ENCODE results near the gene LBX2. TPM values are rescaled to one million over a fixed set of nuclear protein-coding genes. Genes with fewer than 3 reads are reported as not detected.

LBX2 gene
- total and polyA plus RNA-seq, 9 of the 15 experiments (the other 6 are each of a cell fraction or from before 2014, with no cell fraction given), result 0.39 to 6.2 (median 1.8) TPM; not detected in 1

GRCh38 chr2:74489906-74490305 is 9.5 kb downstream of the LBX2 start:
- CTCF ChIA-PET (ENCODE audit: low intra/inter-chr PET ratio), result no interaction called here

GRCh38 chr2:74488643-74489481 is 10.5 kb downstream of the LBX2 start:
- Histone ChIP-seq H3K36me3 (ENCODE audit: control insufficient read depth, insufficient read depth, low read length) (peaks cover 57% of the 10 kb centered on the region; the same call in 2 of the 3 replicates), H3K27ac (ENCODE audit: extremely low read depth, low read depth, low read length) (no peak overlapping the region; the same call in 2 of the 3 replicates), H3K4me3 (no peak overlapping the region), H2AFZ (ENCODE audit: low read depth, low read length) (no peak overlapping the region), H4K20me1 (replicated peaks; ENCODE audit: control insufficient read depth, insufficient read depth, low read length) (no peaks in the 10 kb centered on the region), H3K79me2 (ENCODE audit: control insufficient read depth, insufficient read depth, low read length) (0 out of 3 replicates have a peak, but pooled peaks cover 3% of the 10 kb centered on the region), H3K4me1 (replicated peaks in 1 of 2; ENCODE audit: control insufficient read depth in 2 of 2, insufficient read depth in 2 of 2, low read length in 2 of 2) (peaks cover 4 to 8% of the 10 kb centered on the region in 2 experiments; a peak in 4 of 5 replicates), H3K9me3 (replicated peaks; ENCODE audit: control insufficient read depth, insufficient read depth, low read depth, low read length) (no peaks in the 10 kb centered on the region), H3K4me2 (ENCODE audit: insufficient read depth, low read length) (no peak overlapping the region), H3K9ac (ENCODE audit: insufficient read depth in 1 of 2, low read depth in 2 of 2, low read length in 2 of 2) (peak overlapping the region in 1 of 2 experiments; percentile 52; a peak in 1 of 4 replicates), H3K9me1 (ENCODE audit: control insufficient read depth, insufficient read depth, low read length) (no peaks in the 10 kb centered on the region), H3K27me3 (ENCODE audit: control insufficient read depth in 2 of 2, insufficient read depth in 2 of 2, low read length in 2 of 2) (no peaks in the 10 kb centered on the region)
- no TSS peak for BruUV-seq (replicated peaks)
- ChIA-PET CTCF (ENCODE audit: low intra/inter-chr PET ratio) (no interaction called here), POLR2A (interaction anchor here (1.2 to 2.4 kb wide), 3 partner anchors 8 to 15 kb away, joined by 5 to 13 read pairs (median 6); no protein-coding TSS in a partner anchor)
- 73% methylated on average over 9 of the region's 9 CpGs for WGBS (ENCODE audit: insufficient coverage, low coverage, missing lambda C conversion rate)
- in situ Hi-C loops (cut with MboI), result loop anchor here (5.0 kb wide), 1 partner anchor 83 kb away; no protein-coding TSS in a partner anchor
- peak; percentile 71 for ATAC-seq
- no peak for FAIRE-seq
- DNase-seq (ENCODE audit: extremely low read depth in 1 of 4, low spot score in 3 of 4), result no peak
- intact Hi-C loops (cut with micrococcal nuclease), result no loop called here
- no peak for TF ChIP-seq ZNF398 (CRISPR knock-in tag; IDR thresholded peaks at IDR 0.05)
- no peak for TF ChIP-seq BRD9 (IDR thresholded peaks at IDR 0.05; ENCODE audit: low read depth, partially characterized antibody)
- no peak for TF ChIP-seq PRMT5 (CRISPR knock-in tag; IDR thresholded peaks at IDR 0.05)
- TF ChIP-seq PTBP1 (IDR thresholded peaks at IDR 0.05; ENCODE audit: low read depth, low read length), result no peak
- TF ChIP-seq RNF2 (IDR thresholded peaks at IDR 0.05), result no peak
- TF ChIP-seq ZC3H4 (CRISPR knock-in tag; IDR thresholded peaks at IDR 0.05; ENCODE audit: borderline replicate concordance), result no peak
- TF ChIP-seq TCF7 (IDR thresholded peaks at IDR 0.05; ENCODE audit: borderline replicate concordance), result no peak

More at GRCh38 chr2:74489906-74490305, 9.5 kb downstream of the LBX2 start:
- H2AFZ ChIP-seq (ENCODE audit: low read depth, low read length), result no peak overlapping the region
- 90% methylated on average over 8 of the region's 9 CpGs for WGBS (ENCODE audit: insufficient coverage, low coverage, missing lambda C conversion rate)
- H3K27ac ChIP-seq (ENCODE audit: extremely low read depth, low read depth, low read length), result no peak overlapping the region
- peaks cover 63% of the 10 kb centered on the region; the same call in 2 of the 3 replicates for H3K36me3 ChIP-seq (ENCODE audit: control insufficient read depth, insufficient read depth, low read length)
- no peaks in the 10 kb centered on the region for H4K20me1 ChIP-seq (replicated peaks; ENCODE audit: control insufficient read depth, insufficient read depth, low read length)
- no peaks in the 10 kb centered on the region for H3K79me2 ChIP-seq (ENCODE audit: control insufficient read depth, insufficient read depth, low read length)
- no peaks in the 10 kb centered on the region for H3K9me3 ChIP-seq (replicated peaks; ENCODE audit: control insufficient read depth, insufficient read depth, low read depth, low read length)
- ATAC-seq, result no peak
- FAIRE-seq, result no peak
- no peaks in the 10 kb centered on the region for H3K27me3 ChIP-seq (ENCODE audit: control insufficient read depth in 2 of 2, insufficient read depth in 2 of 2, low read length in 2 of 2)
- intact Hi-C loops (cut with micrococcal nuclease) (no loop called here), in situ Hi-C loops (cut with MboI) (loop anchor here (5.0 kb wide), 1 partner anchor 82 kb away; no protein-coding TSS in a partner anchor)
- peaks cover 4 to 6% of the 10 kb centered on the region in 2 experiments; a peak in 4 of 5 replicates for H3K4me1 ChIP-seq (replicated peaks in 1 of 2; ENCODE audit: control insufficient read depth in 2 of 2, insufficient read depth in 2 of 2, low read length in 2 of 2)
- no peak for DNase-seq (ENCODE audit: extremely low read depth in 1 of 4, low spot score in 3 of 4)
- peak overlapping the region in 1 of 2 experiments; percentile 52; a peak in 1 of 4 replicates for H3K9ac ChIP-seq (ENCODE audit: insufficient read depth in 1 of 2, low read depth in 2 of 2, low read length in 2 of 2)
- H3K9me1 ChIP-seq (ENCODE audit: control insufficient read depth, insufficient read depth, low read length), result no peaks in the 10 kb centered on the region
- H3K4me3 ChIP-seq, result no peak overlapping the region
- POLR2A ChIA-PET, result interaction anchor here (1.2 to 2.4 kb wide), 3 partner anchors 9 to 14 kb away, joined by 5 to 13 read pairs (median 6); no protein-coding TSS in a partner anchor
- TF ChIP-seq ETV1 (tag; conservative IDR thresholded peaks at IDR 0.05; ENCODE audit: low read depth) (no peak), BCL6 (CRISPR knock-in tag; IDR thresholded peaks at IDR 0.05) (no peak)
- no TSS peak for BruUV-seq (replicated peaks)
- no peak overlapping the region for H3K4me2 ChIP-seq (ENCODE audit: insufficient read depth, low read length)

All from K562 (cell line).